ENCODE data around the gene LYVE1. TPM values are rescaled to one million over a fixed set of nuclear protein-coding genes. Genes with fewer than 3 reads are reported as not detected.

The LYVE1 gene
- total RNA-seq, 4 donors from 2014 or later: 3.9 to 17.0 (median 11.1) TPM

- no peak overlapping the region for H3K4me3 ChIP-seq
- no peaks in the 10 kb centered on the region for H3K9me3 ChIP-seq
- H3K4me1 ChIP-seq: no peaks in the 10 kb centered on the region
- no peak for TF ChIP-seq EP300 (IDR thresholded peaks at IDR 0.05)
- TF ChIP-seq, protein P1, sequence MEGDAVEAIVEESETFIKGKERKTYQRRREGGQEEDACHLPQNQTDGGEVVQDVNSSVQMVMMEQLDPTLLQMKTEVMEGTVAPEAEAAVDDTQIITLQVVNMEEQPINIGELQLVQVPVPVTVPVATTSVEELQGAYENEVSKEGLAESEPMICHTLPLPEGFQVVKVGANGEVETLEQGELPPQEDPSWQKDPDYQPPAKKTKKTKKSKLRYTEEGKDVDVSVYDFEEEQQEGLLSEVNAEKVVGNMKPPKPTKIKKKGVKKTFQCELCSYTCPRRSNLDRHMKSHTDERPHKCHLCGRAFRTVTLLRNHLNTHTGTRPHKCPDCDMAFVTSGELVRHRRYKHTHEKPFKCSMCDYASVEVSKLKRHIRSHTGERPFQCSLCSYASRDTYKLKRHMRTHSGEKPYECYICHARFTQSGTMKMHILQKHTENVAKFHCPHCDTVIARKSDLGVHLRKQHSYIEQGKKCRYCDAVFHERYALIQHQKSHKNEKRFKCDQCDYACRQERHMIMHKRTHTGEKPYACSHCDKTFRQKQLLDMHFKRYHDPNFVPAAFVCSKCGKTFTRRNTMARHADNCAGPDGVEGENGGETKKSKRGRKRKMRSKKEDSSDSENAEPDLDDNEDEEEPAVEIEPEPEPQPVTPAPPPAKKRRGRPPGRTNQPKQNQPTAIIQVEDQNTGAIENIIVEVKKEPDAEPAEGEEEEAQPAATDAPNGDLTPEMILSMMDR (IDR thresholded peaks at IDR 0.05): no peak
- no peak for TF ChIP-seq POLR2AphosphoS5 (IDR thresholded peaks at IDR 0.05)
- TF ChIP-seq POLR2A (IDR thresholded peaks at IDR 0.05): no peak
- H3K27me3 ChIP-seq: no peaks in the 10 kb centered on the region
- no peak overlapping the region for H3K27ac ChIP-seq
- DNase-seq (ENCODE audit: low spot score in 2 of 2): no peak
- whole genome bisulfite sequencing: 84% methylated on average over 3 of the region's 3 CpGs
- H3K36me3 ChIP-seq: no peaks in the 10 kb centered on the region
Measured at GRCh38 chr11:10558288-10558687, 10.2 kb downstream of the LYVE1 start.

DNA sequence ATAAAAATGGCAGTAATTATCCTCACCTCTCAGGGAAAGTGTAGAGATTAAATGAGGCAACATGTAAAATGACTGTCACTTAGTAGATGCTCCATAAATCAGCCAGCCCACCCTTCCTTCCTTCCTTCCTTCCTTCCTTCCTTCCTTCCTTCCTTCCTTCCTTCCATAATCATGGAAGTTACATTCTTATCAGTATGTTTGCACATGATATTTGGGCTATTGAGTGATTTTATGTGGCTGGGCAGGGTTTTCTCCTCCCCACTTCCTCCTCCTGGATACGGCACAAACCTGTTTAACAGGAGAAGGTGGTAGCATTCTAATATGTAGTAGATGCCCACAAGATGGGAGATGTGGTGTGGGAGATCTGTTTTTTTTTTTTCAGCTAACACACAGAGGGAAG, 11.9 kb downstream of the LYVE1 start:
- no peaks in the 10 kb centered on the region for H3K4me1 ChIP-seq
- TF ChIP-seq, protein P1 (IDR thresholded peaks at IDR 0.05): no peak
- TF ChIP-seq EP300 (IDR thresholded peaks at IDR 0.05) (no peak), POLR2A (IDR thresholded peaks at IDR 0.05) (no peak), POLR2AphosphoS5 (IDR thresholded peaks at IDR 0.05) (no peak)
- no peaks in the 10 kb centered on the region for H3K27me3 ChIP-seq
- no peaks in the 10 kb centered on the region for H3K9me3 ChIP-seq
- no peak overlapping the region for H3K27ac ChIP-seq
- WGBS: 36% methylated on average over 1 of the region's 1 CpG
- DNase-seq (ENCODE audit: low spot score in 2 of 2): no peak
- no peaks in the 10 kb centered on the region for H3K36me3 ChIP-seq
- no peak overlapping the region for H3K4me3 ChIP-seq

- Histone ChIP-seq H3K27ac (no peak overlapping the region), H3K4me1 (no peaks in the 10 kb centered on the region), H3K4me3 (no peak overlapping the region), H3K27me3 (no peaks in the 10 kb centered on the region), H3K9me3 (no peaks in the 10 kb centered on the region), H3K36me3 (no peaks in the 10 kb centered on the region)
- TF ChIP-seq POLR2A (IDR thresholded peaks at IDR 0.05) (no peak), POLR2AphosphoS5 (IDR thresholded peaks at IDR 0.05) (no peak), EP300 (IDR thresholded peaks at IDR 0.05) (no peak)
- TF ChIP-seq, protein P1 (IDR thresholded peaks at IDR 0.05): no peak
- WGBS: 94% methylated on average over 3 of the region's 3 CpGs
- DNase-seq (ENCODE audit: low spot score in 2 of 2): no peak
Measured at GRCh38 chr11:10551845-10552352, 16.6 kb downstream of the LYVE1 start.

- no peak overlapping the region for H3K27ac ChIP-seq
- no peaks in the 10 kb centered on the region for H3K36me3 ChIP-seq
- no peak overlapping the region for H3K4me3 ChIP-seq
- DNase-seq (ENCODE audit: low spot score in 2 of 2): no peak
- no peaks in the 10 kb centered on the region for H3K27me3 ChIP-seq
- TF ChIP-seq, protein P1 (IDR thresholded peaks at IDR 0.05): no peak
- TF ChIP-seq POLR2A (IDR thresholded peaks at IDR 0.05) (no peak), EP300 (IDR thresholded peaks at IDR 0.05) (no peak), POLR2AphosphoS5 (IDR thresholded peaks at IDR 0.05) (no peak)
- 71% methylated on average over 4 of the region's 4 CpGs for WGBS
- no peaks in the 10 kb centered on the region for H3K4me1 ChIP-seq
- no peaks in the 10 kb centered on the region for H3K9me3 ChIP-seq
Measured at GRCh38 chr11:10551290-10551592, 17.2 kb downstream of the LYVE1 start.

DNA sequence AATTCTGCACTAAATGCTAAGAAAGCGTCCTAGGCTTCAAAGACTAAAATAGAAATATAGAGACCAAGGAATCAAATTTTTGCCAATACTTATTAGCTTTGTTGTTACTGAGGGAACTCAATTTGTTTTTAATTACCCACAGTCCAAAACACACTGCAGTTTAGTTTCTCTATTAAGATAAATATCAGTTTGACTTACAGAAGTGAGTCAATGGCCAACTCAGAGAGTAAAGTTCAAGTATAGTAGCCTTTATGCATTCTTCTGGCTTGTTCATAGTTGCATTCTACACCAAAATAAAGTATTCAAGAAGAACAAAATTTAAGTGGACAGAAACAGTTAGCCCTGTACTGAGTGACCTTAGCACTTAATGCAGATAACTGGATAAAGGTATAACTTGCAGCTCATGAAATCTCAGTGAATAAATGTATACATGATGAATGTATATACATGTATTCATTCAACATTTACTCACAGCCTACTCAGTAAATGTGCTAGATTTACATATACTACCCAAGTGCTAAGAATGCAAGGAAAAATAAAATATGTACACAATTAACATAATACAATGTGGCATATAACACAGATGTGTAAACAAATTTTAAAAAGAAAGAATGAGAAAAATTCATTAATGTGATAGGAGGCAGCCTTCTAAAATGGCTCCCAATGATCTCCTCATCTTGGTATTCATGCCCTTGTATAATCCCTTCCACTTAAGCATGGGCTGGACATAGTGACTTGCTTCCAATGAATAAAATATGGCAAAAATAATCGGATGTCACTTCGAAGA, 17.8 kb downstream of the LYVE1 start:
- 76% methylated on average over 3 of the region's 3 CpGs for WGBS
- TF ChIP-seq POLR2A (IDR thresholded peaks at IDR 0.05) (no peak), POLR2AphosphoS5 (IDR thresholded peaks at IDR 0.05) (no peak), EP300 (IDR thresholded peaks at IDR 0.05) (no peak)
- TF ChIP-seq, protein P1 (IDR thresholded peaks at IDR 0.05): no peak
- no peaks in the 10 kb centered on the region for H3K9me3 ChIP-seq
- no peaks in the 10 kb centered on the region for H3K36me3 ChIP-seq
- no peak for DNase-seq (ENCODE audit: low spot score in 2 of 2)
- H3K27ac ChIP-seq: no peak overlapping the region
- no peaks in the 10 kb centered on the region for H3K27me3 ChIP-seq
- H3K4me1 ChIP-seq: no peaks in the 10 kb centered on the region
- H3K4me3 ChIP-seq: no peak overlapping the region
